ENCODE data around the gene CARD9.

CARD9 gene

GRCh38 chr9:136340356-136341041 lies 33.0 kb downstream of the CARD9 start:
- Histone ChIP-seq H3K9me3 (ENCODE audit: control insufficient read depth, low read depth, low read length) (no peaks in the 10 kb centered on the region), H3K27me3 (ENCODE audit: control insufficient read depth, insufficient read depth, low read length) (no peaks in the 10 kb centered on the region), H3K4me1 (ENCODE audit: control insufficient read depth, low read depth, low read length) (peaks cover 7% of the 10 kb centered on the region), H3K27ac (ENCODE audit: low read length) (no peak overlapping the region), H3K9ac (ENCODE audit: low read length) (no peak overlapping the region), H3K36me3 (ENCODE audit: control insufficient read depth, low read depth, low read length) (no peaks in the 10 kb centered on the region), H3K4me3 (ENCODE audit: low read length) (no peak overlapping the region)

GRCh38 chr9:136339958-136340310 lies 33.5 kb downstream of the CARD9 start:
- Histone ChIP-seq H3K9me3 (ENCODE audit: control insufficient read depth, low read depth, low read length) (no peaks in the 10 kb centered on the region), H3K4me3 (ENCODE audit: low read length) (no peak overlapping the region), H3K4me1 (ENCODE audit: control insufficient read depth, low read depth, low read length) (peaks cover 7% of the 10 kb centered on the region), H3K27ac (ENCODE audit: low read length) (no peak overlapping the region), H3K9ac (ENCODE audit: low read length) (no peak overlapping the region), H3K36me3 (ENCODE audit: control insufficient read depth, low read depth, low read length) (no peaks in the 10 kb centered on the region), H3K27me3 (ENCODE audit: control insufficient read depth, insufficient read depth, low read length) (no peaks in the 10 kb centered on the region)

GRCh38 chr9:136339173-136339957 lies 34.1 kb downstream of the CARD9 start:
- H3K36me3 ChIP-seq (ENCODE audit: control insufficient read depth, low read depth, low read length) = no peaks in the 10 kb centered on the region
- no peaks in the 10 kb centered on the region for H3K9me3 ChIP-seq (ENCODE audit: control insufficient read depth, low read depth, low read length)
- no peak overlapping the region for H3K27ac ChIP-seq (ENCODE audit: low read length)
- no peak overlapping the region for H3K4me3 ChIP-seq (ENCODE audit: low read length)
- no peak overlapping the region for H3K9ac ChIP-seq (ENCODE audit: low read length)
- no peaks in the 10 kb centered on the region for H3K27me3 ChIP-seq (ENCODE audit: control insufficient read depth, insufficient read depth, low read length)
- H3K4me1 ChIP-seq (ENCODE audit: control insufficient read depth, low read depth, low read length) = peaks cover 7% of the 10 kb centered on the region

GRCh38 chr9:136338511-136338910 lies 35.0 kb downstream of the CARD9 start:
- Histone ChIP-seq H3K9ac (ENCODE audit: low read length) (no peak overlapping the region), H3K27ac (ENCODE audit: low read length) (no peak overlapping the region), H3K36me3 (ENCODE audit: control insufficient read depth, low read depth, low read length) (no peaks in the 10 kb centered on the region), H3K9me3 (ENCODE audit: control insufficient read depth, low read depth, low read length) (no peaks in the 10 kb centered on the region), H3K4me1 (ENCODE audit: control insufficient read depth, low read depth, low read length) (peaks cover 6% of the 10 kb centered on the region), H3K27me3 (ENCODE audit: control insufficient read depth, insufficient read depth, low read length) (no peaks in the 10 kb centered on the region), H3K4me3 (ENCODE audit: low read length) (no peak overlapping the region)

- Histone ChIP-seq H3K9me3 (ENCODE audit: control insufficient read depth, low read depth, low read length) (no peaks in the 10 kb centered on the region), H3K4me3 (ENCODE audit: low read length) (no peak overlapping the region), H3K27me3 (ENCODE audit: control insufficient read depth, insufficient read depth, low read length) (no peaks in the 10 kb centered on the region), H3K9ac (ENCODE audit: low read length) (no peak overlapping the region), H3K36me3 (ENCODE audit: control insufficient read depth, low read depth, low read length) (no peaks in the 10 kb centered on the region), H3K27ac (ENCODE audit: low read length) (no peak overlapping the region), H3K4me1 (ENCODE audit: control insufficient read depth, low read depth, low read length) (no peaks in the 10 kb centered on the region)
Measured at GRCh38 chr9:136337416-136338395, 35.8 kb downstream of the CARD9 start.

- no peaks in the 10 kb centered on the region for H3K9me3 ChIP-seq (ENCODE audit: control insufficient read depth, low read depth, low read length)
- H3K4me3 ChIP-seq (ENCODE audit: low read length) = no peak overlapping the region
- no peaks in the 10 kb centered on the region for H3K4me1 ChIP-seq (ENCODE audit: control insufficient read depth, low read depth, low read length)
- no peak overlapping the region for H3K9ac ChIP-seq (ENCODE audit: low read length)
- no peak overlapping the region for H3K27ac ChIP-seq (ENCODE audit: low read length)
- no peaks in the 10 kb centered on the region for H3K27me3 ChIP-seq (ENCODE audit: control insufficient read depth, insufficient read depth, low read length)
- no peaks in the 10 kb centered on the region for H3K36me3 ChIP-seq (ENCODE audit: control insufficient read depth, low read depth, low read length)
Measured at GRCh38 chr9:136336881-136337280, 36.6 kb downstream of the CARD9 start.

- no peak overlapping the region for H3K9ac ChIP-seq (ENCODE audit: low read length)
- no peaks in the 10 kb centered on the region for H3K4me1 ChIP-seq (ENCODE audit: control insufficient read depth, low read depth, low read length)
- no peaks in the 10 kb centered on the region for H3K9me3 ChIP-seq (ENCODE audit: control insufficient read depth, low read depth, low read length)
- no peaks in the 10 kb centered on the region for H3K36me3 ChIP-seq (ENCODE audit: control insufficient read depth, low read depth, low read length)
- no peaks in the 10 kb centered on the region for H3K27me3 ChIP-seq (ENCODE audit: control insufficient read depth, insufficient read depth, low read length)
- H3K4me3 ChIP-seq (ENCODE audit: low read length) = no peak overlapping the region
- H3K27ac ChIP-seq (ENCODE audit: low read length) = no peak overlapping the region
Measured at GRCh38 chr9:136336156-136336870, 37.2 kb downstream of the CARD9 start.

- Histone ChIP-seq H3K9me3 (ENCODE audit: control insufficient read depth, low read depth, low read length) (no peaks in the 10 kb centered on the region), H3K27me3 (ENCODE audit: control insufficient read depth, insufficient read depth, low read length) (no peaks in the 10 kb centered on the region), H3K4me1 (ENCODE audit: control insufficient read depth, low read depth, low read length) (no peaks in the 10 kb centered on the region), H3K4me3 (ENCODE audit: low read length) (no peak overlapping the region), H3K36me3 (ENCODE audit: control insufficient read depth, low read depth, low read length) (no peaks in the 10 kb centered on the region), H3K9ac (ENCODE audit: low read length) (no peak overlapping the region), H3K27ac (ENCODE audit: low read length) (no peak overlapping the region)
Measured at GRCh38 chr9:136335296-136336155, 37.9 kb downstream of the CARD9 start.

- Histone ChIP-seq H3K4me1 (ENCODE audit: control insufficient read depth, low read depth, low read length) (no peaks in the 10 kb centered on the region), H3K27ac (ENCODE audit: low read length) (no peak overlapping the region), H3K4me3 (ENCODE audit: low read length) (no peak overlapping the region), H3K27me3 (ENCODE audit: control insufficient read depth, insufficient read depth, low read length) (no peaks in the 10 kb centered on the region), H3K9ac (ENCODE audit: low read length) (no peak overlapping the region), H3K9me3 (ENCODE audit: control insufficient read depth, low read depth, low read length) (no peaks in the 10 kb centered on the region), H3K36me3 (ENCODE audit: control insufficient read depth, low read depth, low read length) (no peaks in the 10 kb centered on the region)
Measured at GRCh38 chr9:136334541-136334940, 38.9 kb downstream of the CARD9 start.

- no peak overlapping the region for H3K4me3 ChIP-seq (ENCODE audit: low read length)
- no peaks in the 10 kb centered on the region for H3K27me3 ChIP-seq (ENCODE audit: control insufficient read depth, insufficient read depth, low read length)
- H3K9me3 ChIP-seq (ENCODE audit: control insufficient read depth, low read depth, low read length) = no peaks in the 10 kb centered on the region
- H3K27ac ChIP-seq (ENCODE audit: low read length) = no peak overlapping the region
- no peaks in the 10 kb centered on the region for H3K36me3 ChIP-seq (ENCODE audit: control insufficient read depth, low read depth, low read length)
- H3K9ac ChIP-seq (ENCODE audit: low read length) = no peak overlapping the region
- H3K4me1 ChIP-seq (ENCODE audit: control insufficient read depth, low read depth, low read length) = peaks cover under 1% of the 10 kb centered on the region
Measured at GRCh38 chr9:136333486-136333885, 40.0 kb downstream of the CARD9 start.
